HG03354 (cell line): ENCODE measurements around the gene GDI2.

ENCODE experiments used
- ATAC-seq: cut with Tn5 transposase; IDR thresholded peaks from one replicate; pipeline ENCODE4 v1.9.1; 2021; ENCODE audit warnings: mild to moderate bottlenecking; ENCODE audit not compliant: unreplicated experiment, poor library complexity, severe bottlenecking

Gene GDI2

GRCh38 chr10:5751601-5752253 lies 61.5 kb downstream of the GDI2 start:
- ATAC-seq, result no peak

- ATAC-seq, result no peak
Measured at GRCh38 chr10:5748394-5748803, 64.8 kb downstream of the GDI2 start.

GRCh38 chr10:5746197-5746596 lies 67.0 kb downstream of the GDI2 start:
- no peak for ATAC-seq

- ATAC-seq, result no peak
Measured at GRCh38 chr10:5744849-5745248, 68.4 kb downstream of the GDI2 start.

GRCh38 chr10:5743736-5744135 lies 69.5 kb downstream of the GDI2 start:
- no peak for ATAC-seq

GRCh38 chr10:5742116-5742515 lies 71.1 kb downstream of the GDI2 start:
- ATAC-seq, result no peak

GRCh38 chr10:5741276-5741675 lies 72.0 kb downstream of the GDI2 start:
- no peak for ATAC-seq

- no peak for ATAC-seq
Measured at GRCh38 chr10:5738427-5738826, 74.8 kb downstream of the GDI2 start.

- ATAC-seq, result no peak
Measured at GRCh38 chr10:5737352-5737751, 75.9 kb downstream of the GDI2 start.

- no peak for ATAC-seq
Measured at GRCh38 chr10:5736591-5736990, 76.6 kb downstream of the GDI2 start.

GRCh38 chr10:5735119-5735518 lies 78.1 kb downstream of the GDI2 start:
- ATAC-seq, result no peak

- ATAC-seq, result no peak
Measured at GRCh38 chr10:5732141-5732540, 81.1 kb downstream of the GDI2 start.

GRCh38 chr10:5731559-5731958 lies 81.7 kb downstream of the GDI2 start:
- ATAC-seq, result no peak

GRCh38 chr10:5730766-5731165 lies 82.5 kb downstream of the GDI2 start:
- no peak for ATAC-seq

- no peak for ATAC-seq
Measured at GRCh38 chr10:5723692-5724091, 89.5 kb downstream of the GDI2 start.

GRCh38 chr10:5720182-5720581 lies 93.1 kb downstream of the GDI2 start:
- no peak for ATAC-seq

GRCh38 chr10:5719546-5719945 lies 93.7 kb downstream of the GDI2 start:
- no peak for ATAC-seq
